Colonic mucosa (tissue), 4 donors: ENCODE data around the gene FCN3. TPM values are rescaled to one million over a fixed set of nuclear protein-coding genes. Genes with fewer than 3 reads are reported as not detected.
"Not testable (repeated sequence)": the region's sequence is repeated elsewhere in the genome, so short reads cannot be mapped to it uniquely, and the experiment has no call there.

Experiments
- DNase-seq: peaks from one replicate; pipeline ENCODE4 v3.0.0-alpha.2; 2020
- H3K27ac ChIP-seq: fragments of 200-600 bp; one replicate; pipeline ENCODE4 v1.8.0; 2021
- H3K27me3 ChIP-seq: fragments of 200-600 bp; one replicate; pipeline ENCODE4 v1.8.0; 2021
- H3K36me3 ChIP-seq: fragments of 200-600 bp; one replicate; pipeline ENCODE4 v1.8.0; 2021
- H3K4me1 ChIP-seq: fragments of 200-600 bp; one replicate; pipeline ENCODE4 v1.8.0; 2021; ENCODE audit warnings: mild to moderate bottlenecking
- H3K4me3 ChIP-seq: fragments of 200-600 bp; one replicate; pipeline ENCODE4 v1.8.0; 2021
- H3K9ac ChIP-seq, 2 donors: one replicate each; pipeline ENCODE4 v1.7.0; 2013; ENCODE audit warnings: control low read depth in 2 of 2, low read depth in 2 of 2, low read length in 2 of 2
- H3K9me3 ChIP-seq: fragments of 200-600 bp; one replicate; pipeline ENCODE4 v1.8.0; 2021
- intact Hi-C: fragments of 100-400 bp; cut with DNase I; formaldehyde crosslinking; loops from one replicate; pipeline ENCODE4 v1.14.1; 2022
- total RNA-seq, 2 donors: library from RNA; stranded (reverse); fragmentation: NEBNext Ultra II Directional in 1 of 2; extraction: Animal tissue kit (Norgen Biotek cat#: 25700) in 1 of 2; gene quantifications; one replicate each; pipeline ENCODE4 v1.2.1, GENCODE V29; 2021
- TF ChIP-seq, protein P1 (sequence below): fragments of 200-600 bp; IDR thresholded peaks from one replicate; pipeline ENCODE4 v1.8.0; 2022; ENCODE audit warnings: antibody characterized with exemption, mild to moderate bottlenecking
- donor health status: healthy.
- donor health status: DM: no; HTN: no; CAD: no.
- donor health status: DM: no; HTN: no; CAD: no.

The FCN3 gene
- total RNA-seq, 2 donors from 2014 or later: 0.42 to 1.5 TPM

DNA sequence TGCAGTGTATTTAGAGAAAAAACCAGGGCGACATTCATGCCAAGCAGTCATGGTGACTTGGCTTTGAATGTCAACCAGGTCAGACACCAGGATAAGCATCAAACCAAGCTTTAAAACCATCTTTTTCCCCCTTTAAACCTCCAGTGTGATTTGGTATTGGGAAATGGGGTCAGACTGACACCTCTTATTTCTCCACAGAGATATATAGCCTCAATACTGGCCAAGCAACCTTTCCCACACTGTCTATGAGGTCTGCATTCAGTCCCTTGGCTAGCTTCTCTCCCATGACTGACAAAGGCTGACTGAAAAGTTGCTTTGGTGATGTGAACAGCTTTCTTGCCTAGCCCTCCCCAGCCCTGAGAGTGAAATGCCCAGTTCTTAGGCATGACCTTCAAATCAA lies 39.5 kb upstream of the FCN3 start:
- Histone ChIP-seq H3K36me3 (peaks cover 23% of the 10 kb centered on the region), H3K27me3 (no peaks in the 10 kb centered on the region), H3K9me3 (no peaks in the 10 kb centered on the region), H3K4me3 (no peak overlapping the region), H3K27ac (no peak overlapping the region), H3K9ac (no peak overlapping the region), H3K4me1 (no peaks in the 10 kb centered on the region)
- TF ChIP-seq, protein P1, sequence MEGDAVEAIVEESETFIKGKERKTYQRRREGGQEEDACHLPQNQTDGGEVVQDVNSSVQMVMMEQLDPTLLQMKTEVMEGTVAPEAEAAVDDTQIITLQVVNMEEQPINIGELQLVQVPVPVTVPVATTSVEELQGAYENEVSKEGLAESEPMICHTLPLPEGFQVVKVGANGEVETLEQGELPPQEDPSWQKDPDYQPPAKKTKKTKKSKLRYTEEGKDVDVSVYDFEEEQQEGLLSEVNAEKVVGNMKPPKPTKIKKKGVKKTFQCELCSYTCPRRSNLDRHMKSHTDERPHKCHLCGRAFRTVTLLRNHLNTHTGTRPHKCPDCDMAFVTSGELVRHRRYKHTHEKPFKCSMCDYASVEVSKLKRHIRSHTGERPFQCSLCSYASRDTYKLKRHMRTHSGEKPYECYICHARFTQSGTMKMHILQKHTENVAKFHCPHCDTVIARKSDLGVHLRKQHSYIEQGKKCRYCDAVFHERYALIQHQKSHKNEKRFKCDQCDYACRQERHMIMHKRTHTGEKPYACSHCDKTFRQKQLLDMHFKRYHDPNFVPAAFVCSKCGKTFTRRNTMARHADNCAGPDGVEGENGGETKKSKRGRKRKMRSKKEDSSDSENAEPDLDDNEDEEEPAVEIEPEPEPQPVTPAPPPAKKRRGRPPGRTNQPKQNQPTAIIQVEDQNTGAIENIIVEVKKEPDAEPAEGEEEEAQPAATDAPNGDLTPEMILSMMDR: no peak
- intact Hi-C loops: no loop called here
- no peak for DNase-seq

DNA sequence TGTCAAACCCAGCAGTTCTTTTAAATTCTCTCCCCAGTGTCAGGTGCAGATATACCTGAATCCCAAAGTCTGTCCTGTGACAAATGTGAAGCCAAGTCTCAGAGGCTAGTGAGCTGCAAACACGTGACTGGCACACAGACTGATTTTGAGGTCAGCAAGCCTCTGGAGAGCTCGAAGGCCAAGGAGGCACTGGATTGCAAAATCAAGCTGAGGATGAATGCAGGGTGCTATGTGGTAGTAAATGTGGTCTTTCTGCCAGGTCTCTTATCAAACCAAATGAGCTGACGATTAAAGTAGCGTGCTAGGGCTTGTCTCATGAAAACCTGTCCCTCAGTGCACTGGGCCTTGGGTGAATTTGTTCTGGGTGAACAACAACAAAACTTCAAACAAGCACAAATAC lies 38.4 kb upstream of the FCN3 start:
- H3K4me1 ChIP-seq: no peaks in the 10 kb centered on the region
- H3K27ac ChIP-seq: no peak overlapping the region
- intact Hi-C loops: no loop called here
- no peak overlapping the region for H3K9ac ChIP-seq
- H3K4me3 ChIP-seq: no peak overlapping the region
- peaks cover 23% of the 10 kb centered on the region for H3K36me3 ChIP-seq
- DNase-seq: no peak
- TF ChIP-seq, protein P1: no peak
- no peaks in the 10 kb centered on the region for H3K9me3 ChIP-seq
- H3K27me3 ChIP-seq: no peaks in the 10 kb centered on the region

DNA sequence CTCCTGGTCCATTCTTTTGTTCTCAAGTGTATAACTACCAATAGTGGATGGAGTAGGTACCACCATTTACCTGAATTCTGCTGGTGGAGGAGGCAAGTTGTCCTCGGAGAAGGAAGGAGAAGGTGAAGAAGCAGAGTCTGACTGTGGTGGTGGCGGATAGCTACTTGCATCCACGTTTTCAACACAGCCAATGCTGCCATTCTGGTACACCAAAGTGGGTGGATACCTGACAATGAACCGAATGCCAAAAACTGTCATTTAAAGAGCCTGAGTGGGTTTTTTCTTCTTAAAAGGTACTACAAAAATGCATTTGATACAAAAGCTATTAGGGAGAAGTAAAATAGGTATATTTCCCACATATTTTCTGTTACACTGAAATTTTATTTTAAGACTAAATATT lies 37.9 kb upstream of the FCN3 start:
- Histone ChIP-seq H3K4me3 (no peak overlapping the region), H3K27me3 (no peaks in the 10 kb centered on the region), H3K9ac (no peak overlapping the region), H3K27ac (no peak overlapping the region), H3K36me3 (peaks cover 23% of the 10 kb centered on the region), H3K4me1 (no peaks in the 10 kb centered on the region), H3K9me3 (no peaks in the 10 kb centered on the region)
- DNase-seq: no peak
- TF ChIP-seq, protein P1: no peak
- intact Hi-C loops: no loop called here

DNA sequence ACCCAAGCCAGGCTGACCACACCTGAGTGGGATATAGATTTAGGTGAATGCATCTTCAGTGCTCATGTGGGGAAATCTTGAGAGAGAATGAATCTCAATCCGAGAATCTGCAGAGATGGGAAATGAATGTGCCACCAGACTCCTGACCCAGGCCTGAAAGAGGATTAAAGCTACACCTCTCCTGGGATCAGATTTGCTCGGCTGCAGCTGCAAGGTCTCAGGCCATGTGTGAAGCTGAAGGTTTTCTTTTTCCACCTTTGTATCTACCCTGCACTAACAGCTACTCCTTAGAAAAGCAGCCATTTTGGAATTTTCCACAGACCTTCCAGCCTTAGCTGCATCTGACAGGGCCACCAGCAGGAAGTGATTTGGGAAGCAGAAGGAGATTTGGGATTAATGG lies 36.1 kb upstream of the FCN3 start:
- Histone ChIP-seq H3K9ac (no peak overlapping the region), H3K36me3 (peaks cover 23% of the 10 kb centered on the region), H3K9me3 (no peaks in the 10 kb centered on the region), H3K27me3 (no peaks in the 10 kb centered on the region), H3K27ac (no peak overlapping the region), H3K4me3 (no peak overlapping the region), H3K4me1 (no peaks in the 10 kb centered on the region)
- intact Hi-C loops: no loop called here
- TF ChIP-seq, protein P1: no peak
- DNase-seq: no peak

DNA sequence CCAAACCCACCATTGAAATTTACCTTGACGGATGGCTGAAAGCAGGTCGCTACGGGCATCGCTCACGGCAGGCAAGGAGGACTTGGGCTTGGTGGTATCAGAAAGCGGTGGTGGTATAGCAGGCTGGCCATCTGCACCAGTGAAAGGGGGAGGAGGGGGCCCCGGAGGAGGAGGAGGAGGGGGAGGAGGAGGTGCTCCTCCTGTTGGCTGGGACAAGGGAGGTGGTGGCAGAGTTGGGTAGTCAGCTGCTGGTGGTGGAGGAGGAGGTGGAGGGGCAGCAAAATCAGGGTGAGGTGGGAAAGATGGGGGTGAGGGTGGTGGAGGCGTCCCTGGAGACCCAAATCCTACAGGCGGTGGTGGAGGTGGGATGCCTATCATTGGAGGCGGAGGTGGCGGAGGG lies 35.0 kb upstream of the FCN3 start:
- H3K36me3 ChIP-seq: peaks cover 23% of the 10 kb centered on the region
- H3K4me3 ChIP-seq: no peak overlapping the region
- no peaks in the 10 kb centered on the region for H3K4me1 ChIP-seq
- TF ChIP-seq, protein P1: no peak
- no peak overlapping the region for H3K27ac ChIP-seq
- intact Hi-C loops: no loop called here
- no peak for DNase-seq
- H3K9me3 ChIP-seq: no peaks in the 10 kb centered on the region
- no peak overlapping the region for H3K9ac ChIP-seq
- H3K27me3 ChIP-seq: no peaks in the 10 kb centered on the region

DNA sequence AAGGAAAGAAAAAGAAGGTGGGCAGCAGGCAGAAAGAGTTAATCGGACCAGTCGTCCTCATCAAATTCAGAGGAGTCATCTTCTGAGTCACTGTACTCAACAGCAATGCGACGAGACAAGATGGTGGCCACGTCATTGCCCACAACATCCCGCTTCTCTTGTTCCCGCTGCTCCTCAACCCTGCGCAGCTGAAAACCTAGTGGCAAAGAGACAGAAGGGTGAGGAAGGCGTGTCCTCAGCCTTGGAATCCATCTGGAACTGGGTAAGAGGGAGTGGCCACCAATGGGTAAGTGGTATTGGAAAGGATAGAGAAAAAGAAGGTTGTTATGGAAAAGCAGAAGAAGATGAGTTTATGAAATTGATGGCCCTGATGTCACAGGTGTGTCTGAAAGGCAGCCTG lies 33.5 kb upstream of the FCN3 start:
- no peaks in the 10 kb centered on the region for H3K4me1 ChIP-seq
- intact Hi-C loops: no loop called here
- H3K27me3 ChIP-seq: no peaks in the 10 kb centered on the region
- no peak overlapping the region for H3K4me3 ChIP-seq
- TF ChIP-seq, protein P1: no peak
- H3K9ac ChIP-seq: no peak overlapping the region
- DNase-seq: no peak
- H3K27ac ChIP-seq: no peak overlapping the region
- peaks cover 20% of the 10 kb centered on the region for H3K36me3 ChIP-seq
- H3K9me3 ChIP-seq: no peaks in the 10 kb centered on the region

DNA sequence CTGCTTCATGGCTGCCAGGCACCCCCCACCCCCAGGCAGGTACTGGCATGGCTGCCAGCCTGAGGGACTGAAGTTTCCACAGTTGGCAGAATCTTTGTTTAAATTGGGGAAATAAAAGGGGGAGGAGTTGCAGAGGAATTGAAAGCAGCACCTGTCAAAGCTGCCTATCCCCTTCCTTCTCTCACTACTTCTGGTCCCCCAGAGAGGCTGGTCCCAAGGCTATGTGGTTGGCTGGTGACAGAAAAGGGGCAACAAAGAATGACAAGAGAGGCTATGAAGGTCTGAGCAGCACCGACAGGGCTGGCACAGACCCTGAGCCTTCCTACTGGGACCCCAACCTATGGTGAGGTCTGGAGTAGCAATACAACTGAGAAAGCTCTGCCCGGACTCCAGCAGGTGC lies 32.2 kb upstream of the FCN3 start:
- DNase-seq, H3K27me3 ChIP-seq, H3K4me1 ChIP-seq, H3K9me3 ChIP-seq, intact Hi-C loops, H3K27ac ChIP-seq, H3K36me3 ChIP-seq, H3K4me3 ChIP-seq, H3K9ac ChIP-seq: not testable (repeated sequence)
